GM23338 (cell line): ENCODE data around the gene WIPF3.

ENCODE experiments used
- CREB1 ChIP-seq: fragments of 250-450 bp; sonication (Bioruptor Pico); IDR thresholded peaks from 2 replicates; pipeline ENCODE4 v1.5.0; 2020; ENCODE audit warnings: low read depth, mild to moderate bottlenecking, moderate library complexity
- CTCF ChIP-seq, 2 experiments: fragments of 200-600 bp in 1 of 2; sonication (generic) in 1 of 2; conservative IDR thresholded peaks; 2 replicates each; pipeline versions ENCODE4 v1.5.1 to v1.6.1; 2016 to 2017; ENCODE audit warnings: antibody characterized with exemption in 2 of 2, low read depth in 2 of 2, mild to moderate bottlenecking in 2 of 2, moderate library complexity in 1 of 2
- ETS1 ChIP-seq: IDR thresholded peaks from 2 replicates; pipeline ENCODE4 v1.6.1; 2016; ENCODE audit warnings: antibody characterized with exemption
- EZH2 ChIP-seq: fragments of 200-600 bp; sonication (generic); IDR thresholded peaks from one replicate; pipeline ENCODE4 v1.8.0; 2017; ENCODE audit warnings: antibody characterized with exemption, mild to moderate bottlenecking, low read depth; ENCODE audit not compliant: unreplicated experiment
- EZH2phosphoT487 ChIP-seq: fragments of 200-600 bp; sonication (generic); IDR thresholded peaks from one replicate; pipeline ENCODE4 v1.8.1; 2018; ENCODE audit warnings: antibody characterized with exemption; ENCODE audit not compliant: unreplicated experiment
- JUNB ChIP-seq: IDR thresholded peaks from one replicate; pipeline ENCODE4 v1.6.1; 2016; ENCODE audit warnings: antibody characterized with exemption; ENCODE audit not compliant: unreplicated experiment
- POLR2AphosphoS5 ChIP-seq: IDR thresholded peaks from 2 replicates; pipeline ENCODE4 v1.6.1; 2016; ENCODE audit warnings: antibody characterized with exemption, low read depth
- REST ChIP-seq: IDR thresholded peaks from one replicate; pipeline ENCODE4 v1.6.1; 2018; ENCODE audit warnings: antibody characterized with exemption; ENCODE audit not compliant: unreplicated experiment
- STAT1 ChIP-seq: IDR thresholded peaks from one replicate; pipeline ENCODE4 v1.6.1; 2016; ENCODE audit warnings: antibody characterized with exemption; ENCODE audit not compliant: unreplicated experiment
- ZNF331 ChIP-seq: fragments of 250-450 bp; sonication (Bioruptor Pico); IDR thresholded peaks from 2 replicates; pipeline ENCODE4 v1.5.0; 2020; ENCODE audit warnings: low read depth, mild to moderate bottlenecking, moderate library complexity
- ZNF462 ChIP-seq: fragments of 250-450 bp; sonication (Bioruptor Pico); IDR thresholded peaks from 2 replicates; pipeline ENCODE4 v1.5.0; 2020; ENCODE audit warnings: mild to moderate bottlenecking, moderate library complexity

- no peak for TF ChIP-seq CTCF (conservative IDR thresholded peaks at IDR 0.05; ENCODE audit: low read depth in 2 of 2)
- TF ChIP-seq EZH2, result no peak
- TF ChIP-seq CREB1 (CRISPR knock-in tag), result no peak
- TF ChIP-seq REST, result no peak
- no peak for TF ChIP-seq EZH2phosphoT487
- no peak for TF ChIP-seq POLR2AphosphoS5
- no peak for TF ChIP-seq STAT1
- TF ChIP-seq ZNF462 (CRISPR knock-in tag), result no peak
- TF ChIP-seq JUNB, result no peak
- no peak for TF ChIP-seq ETS1
- TF ChIP-seq ZNF331 (CRISPR knock-in tag), result no peak
Measured at GRCh38 chr7:29926216-29926615, 119.9 kb downstream of the WIPF3 start.
